CD4-positive, alpha-beta memory T cell (primary cell): Measurements from ENCODE around the gene DDX43. TPM values are rescaled to one million over a fixed set of nuclear protein-coding genes. Genes with fewer than 3 reads are reported as not detected.
A peak's percentile ranks its signal among the peaks of the same experiment; 100 is the strongest.

Source experiments
- CTCF ChIA-PET: fragments of 350-600 bp; sonication (Branson Sonifier 250); formaldehyde crosslinking; loops from one replicate; lab custom pipeline; 2021; ENCODE audit warnings: inconsistent platforms; ENCODE audit not compliant: partially characterized antibody; lab: Charles Lee
- POLR2A ChIA-PET: fragments of 350-600 bp; sonication (Branson Sonifier 250); formaldehyde crosslinking; loops from one replicate; lab custom pipeline; 2021; ENCODE audit not compliant: partially characterized antibody; lab: Charles Lee
- DNase-seq, 5 donors: peaks; one replicate each; pipeline versions ENCODE4 v3.0.0 to v3.0.0-alpha.2; 2020 to 2022; ENCODE audit warnings: mixed read lengths in 1 of 5
- H3K27ac ChIP-seq: one replicate; pipeline ENCODE4 v1.7.0; 2013; ENCODE audit warnings: low read depth, low read length
- H3K27me3 ChIP-seq: 2 replicates; pipeline ENCODE4 v1.7.0; 2013; ENCODE audit warnings: mild to moderate bottlenecking, low read length, moderate library complexity; ENCODE audit not compliant: insufficient read depth
- H3K36me3 ChIP-seq: 2 replicates; pipeline ENCODE4 v1.7.0; 2013; ENCODE audit warnings: mild to moderate bottlenecking, low read length, moderate library complexity; ENCODE audit not compliant: insufficient read depth
- H3K4me1 ChIP-seq: 2 replicates; pipeline ENCODE4 v1.7.0; 2013; ENCODE audit warnings: mild to moderate bottlenecking, low read length, moderate library complexity; ENCODE audit not compliant: insufficient read depth
- H3K4me3 ChIP-seq, 2 donors: one replicate each; pipeline ENCODE4 v1.7.0; 2013; ENCODE audit warnings: low read length in 2 of 2, mild to moderate bottlenecking in 1 of 2
- H3K9me3 ChIP-seq, 2 donors: one replicate each; pipeline ENCODE4 v1.7.0; 2013; ENCODE audit warnings: low read length in 2 of 2, control low read depth in 1 of 2; ENCODE audit not compliant: control insufficient read depth in 1 of 2
- H3K27ac Mint-ChIP-seq, 7 donors: one replicate each; pipeline ENCODE4 v1.8.0; 2020 to 2021; ENCODE audit warnings: mixed read lengths in 7 of 7, mild to moderate bottlenecking in 6 of 7, inconsistent platforms in 3 of 7, moderate library complexity in 3 of 7
- H3K27me3 Mint-ChIP-seq, 2 donors: one replicate each; pipeline ENCODE4 v1.8.0; 2020 to 2021; ENCODE audit warnings: mixed read lengths in 2 of 2
- H3K36me3 Mint-ChIP-seq, 2 donors: one replicate each; pipeline ENCODE4 v1.8.0; 2020 to 2021; ENCODE audit warnings: mixed read lengths in 2 of 2, inconsistent platforms in 1 of 2, mild to moderate bottlenecking in 1 of 2
- H3K4me1 Mint-ChIP-seq, 4 donors: one replicate each; pipeline ENCODE4 v1.8.0; 2020 to 2021; ENCODE audit warnings: mixed read lengths in 4 of 4, mild to moderate bottlenecking in 1 of 4
- H3K4me3 Mint-ChIP-seq, 8 donors: one replicate each; pipeline ENCODE4 v1.8.0; 2020 to 2021; ENCODE audit warnings: mixed read lengths in 8 of 8, mild to moderate bottlenecking in 7 of 8, moderate library complexity in 6 of 8, inconsistent platforms in 3 of 8
- H3K9me3 Mint-ChIP-seq, 8 donors: one replicate each; pipeline ENCODE4 v1.8.0; 2020 to 2021; ENCODE audit warnings: mixed read lengths in 8 of 8, mild to moderate bottlenecking in 5 of 8, inconsistent platforms in 3 of 8, moderate library complexity in 1 of 8
- intact Hi-C: fragments of 100-400 bp; cut with micrococcal nuclease; formaldehyde crosslinking; loops from one replicate; pipeline ENCODE4 v1.15.1; 2023
- polyA plus RNA-seq, 2 donors: library from polyadenylated mRNA; unstranded; fragments of 300-500 nt; fragmentation: Illumina TruSeq; gene quantifications; one replicate each; pipeline ENCODE4 v1.2.3, GENCODE V29; 2021
- total RNA-seq, 2 experiments: library from RNA; stranded (reverse); gene quantifications; one replicate each; pipeline ENCODE4 v1.2.3, GENCODE V29; 2021

The DDX43 gene
- total and polyA plus RNA-seq, 4 experiments from 2014 or later = 0.49 to 1.9 (median 0.76) TPM

DNA sequence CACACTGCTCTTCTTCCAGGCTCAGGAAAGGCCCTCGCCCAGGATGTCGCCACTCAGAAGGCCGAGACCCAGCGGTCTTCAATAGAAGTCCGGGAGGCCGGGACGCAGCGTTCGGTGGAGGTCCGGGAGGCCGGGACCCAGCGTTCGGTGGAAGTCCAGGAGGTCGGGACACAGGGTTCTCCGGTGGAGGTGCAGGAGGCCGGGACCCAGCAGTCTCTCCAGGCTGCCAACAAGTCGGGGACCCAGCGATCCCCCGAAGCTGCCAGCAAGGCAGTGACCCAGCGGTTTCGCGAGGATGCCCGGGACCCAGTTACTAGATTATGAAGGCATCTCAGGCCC, 31.1 kb upstream of the DDX43 start:
- H3K27ac ChIP-seq = no peak overlapping the region

DNA sequence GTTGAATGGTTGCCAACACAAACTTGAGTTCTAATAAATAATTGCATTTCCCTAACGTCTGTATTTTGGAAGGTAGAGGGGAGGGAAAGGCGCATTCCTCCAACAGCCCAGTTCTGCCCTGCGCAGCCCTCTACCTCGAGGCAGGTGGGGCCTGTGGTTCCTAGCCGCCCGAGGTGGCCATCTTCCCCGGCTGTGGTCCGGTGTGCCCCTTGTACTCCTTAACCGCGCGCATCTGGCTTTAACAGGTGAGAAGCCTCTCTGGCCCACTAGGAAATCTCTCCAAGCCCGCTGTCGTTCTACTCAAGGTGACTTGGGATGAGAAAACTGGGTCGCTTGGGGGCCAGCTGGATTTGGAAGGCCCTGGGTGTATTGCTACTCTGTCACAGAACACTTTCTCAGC, 30.5 kb upstream of the DDX43 start:
- Mint-ChIP-seq H3K4me1 (no peaks in the 10 kb centered on the region), H3K9me3 (peaks cover 0 to 2% (median 0%) of the 10 kb centered on the region in 8 donors), H3K36me3 (no peaks in the 10 kb centered on the region), H3K4me3 (no peak overlapping the region), H3K27me3 (no peaks in the 10 kb centered on the region), H3K27ac (no peak overlapping the region)
- DNase-seq = no peak
- intact Hi-C loops = no loop called here
- ChIA-PET POLR2A (no interaction called here), CTCF (no interaction called here)
- Histone ChIP-seq H3K9me3 (no peaks in the 10 kb centered on the region), H3K36me3 (no peaks in the 10 kb centered on the region), H3K27ac (no peak overlapping the region), H3K4me1 (no peaks in the 10 kb centered on the region), H3K4me3 (no peak overlapping the region), H3K27me3 (no peaks in the 10 kb centered on the region)

More for the DNA sequence above, 31.1 kb upstream of the DDX43 start:
- no peak overlapping the region for H3K27ac Mint-ChIP-seq
- Histone ChIP-seq H3K27me3 (no peaks in the 10 kb centered on the region), H3K4me1 (no peaks in the 10 kb centered on the region), H3K9me3 (no peaks in the 10 kb centered on the region), H3K4me3 (no peak overlapping the region), H3K36me3 (no peaks in the 10 kb centered on the region)
- H3K36me3 Mint-ChIP-seq = no peaks in the 10 kb centered on the region
- no peak overlapping the region for H3K4me3 Mint-ChIP-seq
- no peaks in the 10 kb centered on the region for H3K4me1 Mint-ChIP-seq
- CTCF ChIA-PET = no interaction called here
- H3K27me3 Mint-ChIP-seq = no peaks in the 10 kb centered on the region
- intact Hi-C loops = no loop called here
- POLR2A ChIA-PET = no interaction called here
- no peak for DNase-seq
- H3K9me3 Mint-ChIP-seq = peaks cover 0 to 2% (median 0%) of the 10 kb centered on the region in 8 donors

DNA sequence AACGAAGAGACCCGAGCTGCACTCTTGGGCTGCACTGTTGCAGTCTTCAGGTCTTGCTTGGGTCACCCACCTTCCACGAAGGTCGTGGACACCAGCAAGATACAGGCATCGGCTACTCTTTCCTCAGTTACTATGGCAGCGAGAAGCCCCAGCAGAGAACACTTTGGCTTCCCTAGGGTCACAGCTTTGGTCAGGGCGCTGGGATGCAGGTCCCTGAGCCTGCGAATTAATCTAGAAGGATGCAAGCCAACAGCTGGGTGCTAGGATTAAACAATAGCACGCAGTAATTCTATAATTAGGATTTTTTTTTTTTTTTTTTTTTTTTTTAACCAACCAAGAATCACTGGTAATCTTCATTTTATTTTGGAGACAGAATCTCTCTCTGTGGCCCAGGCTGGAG, 30.1 kb upstream of the DDX43 start:
- Histone ChIP-seq H3K27me3 (no peaks in the 10 kb centered on the region), H3K27ac (no peak overlapping the region), H3K36me3 (no peaks in the 10 kb centered on the region), H3K4me1 (no peaks in the 10 kb centered on the region), H3K4me3 (no peak overlapping the region), H3K9me3 (no peaks in the 10 kb centered on the region)
- DNase-seq = no peak
- peaks cover 0 to 2% (median 0%) of the 10 kb centered on the region in 8 donors for H3K9me3 Mint-ChIP-seq
- CTCF ChIA-PET = interaction anchor here (0.8 kb wide), 1 partner anchor 14 kb away, joined by 3 read pairs; no protein-coding TSS in a partner anchor
- POLR2A ChIA-PET = no interaction called here
- H3K27ac Mint-ChIP-seq = peak overlapping the region in 1 of 7 donors; percentile 57
- H3K4me1 Mint-ChIP-seq = no peaks in the 10 kb centered on the region
- intact Hi-C loops = no loop called here
- no peak overlapping the region for H3K4me3 Mint-ChIP-seq
- H3K27me3 Mint-ChIP-seq = no peaks in the 10 kb centered on the region
- no peaks in the 10 kb centered on the region for H3K36me3 Mint-ChIP-seq

DNA sequence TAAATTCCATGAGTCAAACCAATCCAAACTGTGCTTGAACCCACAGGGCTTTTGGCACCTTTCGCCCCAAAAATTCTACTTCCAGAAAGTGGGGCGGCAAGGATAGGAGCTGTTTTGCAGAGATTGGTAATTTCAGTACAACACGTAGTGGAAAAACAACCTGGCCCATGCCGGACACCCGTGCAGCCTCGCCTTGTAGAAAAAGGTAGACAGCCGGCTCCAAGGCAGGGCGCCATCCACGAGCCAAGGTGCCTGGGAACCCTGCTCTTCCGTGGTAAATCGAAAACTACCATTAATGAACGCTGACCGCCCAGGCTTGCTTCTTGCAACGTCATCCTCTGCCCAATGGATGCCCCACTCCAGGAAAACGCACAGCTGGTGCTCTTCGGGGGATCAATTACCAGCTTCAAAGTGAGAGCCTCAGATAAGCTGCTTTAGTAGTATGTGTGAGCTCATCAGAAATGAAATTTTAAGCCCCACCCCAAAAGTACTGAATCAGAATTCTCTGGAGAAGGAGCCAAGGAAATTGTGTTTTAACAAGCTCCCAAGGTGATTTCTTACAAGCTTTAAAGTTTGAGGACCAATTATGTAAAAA, 26.8 kb upstream of the DDX43 start:
- no peaks in the 10 kb centered on the region for H3K27me3 ChIP-seq

DNA sequence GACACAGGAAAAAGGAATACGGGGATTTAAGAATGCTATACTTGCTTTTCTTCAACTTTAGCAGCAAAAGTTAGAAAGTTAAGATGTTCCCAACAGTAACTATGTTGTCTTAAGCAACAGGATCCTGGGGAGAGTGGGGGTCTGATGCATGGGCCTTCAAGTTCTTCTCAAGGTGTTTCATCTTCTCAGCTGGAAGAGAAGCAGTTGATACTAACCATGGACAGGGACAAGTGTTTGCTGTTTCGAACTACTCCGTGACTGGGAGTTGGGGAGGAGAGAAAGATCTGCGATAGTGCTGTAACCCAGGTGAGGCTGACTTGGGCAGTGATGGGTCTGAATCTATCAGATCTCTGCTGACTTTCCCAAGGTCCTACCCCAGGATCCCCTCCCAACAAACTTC, 26.0 kb upstream of the DDX43 start:
- CTCF ChIA-PET = no interaction called here

More for the DNA sequence above, 26.8 kb upstream of the DDX43 start:
- Mint-ChIP-seq H3K27me3 (no peaks in the 10 kb centered on the region), H3K36me3 (no peaks in the 10 kb centered on the region), H3K4me3 (no peak overlapping the region), H3K9me3 (peaks cover 0 to 29% (median 5%) of the 10 kb centered on the region in 8 donors), H3K27ac (no peak overlapping the region), H3K4me1 (no peaks in the 10 kb centered on the region)
- Histone ChIP-seq H3K27ac (no peak overlapping the region), H3K9me3 (peaks cover 0 to 10% of the 10 kb centered on the region in 2 donors), H3K36me3 (no peaks in the 10 kb centered on the region), H3K4me3 (no peak overlapping the region), H3K4me1 (no peaks in the 10 kb centered on the region)
- intact Hi-C loops = no loop called here
- ChIA-PET POLR2A (no interaction called here), CTCF (no interaction called here)
- no peak for DNase-seq

DNA sequence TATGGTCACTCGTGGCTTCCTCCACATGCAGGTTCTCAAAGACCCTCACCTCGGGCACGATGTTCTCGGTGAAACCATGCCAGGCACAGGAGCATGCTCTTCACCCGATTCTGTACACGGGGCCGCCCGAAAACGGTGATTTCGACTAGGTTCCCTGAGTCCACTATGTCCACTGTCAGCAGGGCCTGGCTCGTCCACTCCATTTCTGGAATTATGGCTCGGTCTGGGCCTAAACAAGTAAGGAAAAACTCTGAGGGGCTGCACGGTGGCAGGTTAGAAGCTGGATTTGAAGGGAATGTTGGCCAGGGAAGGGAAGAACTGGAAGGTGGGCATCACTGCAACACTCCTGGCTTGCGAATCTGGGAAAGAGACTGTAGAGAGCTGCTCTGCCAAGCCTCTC, 25.5 kb upstream of the DDX43 start:
- no peak for DNase-seq
- Mint-ChIP-seq H3K27me3 (no peaks in the 10 kb centered on the region), H3K27ac (no peak overlapping the region), H3K9me3 (peaks cover 0 to 33% (median 8%) of the 10 kb centered on the region in 8 donors), H3K4me3 (no peak overlapping the region), H3K36me3 (no peaks in the 10 kb centered on the region), H3K4me1 (no peaks in the 10 kb centered on the region)
- ChIA-PET POLR2A (no interaction called here), CTCF (interaction anchor here (2.0 kb wide), 1 partner anchor 41 kb away, joined by 5 read pairs; no protein-coding TSS in a partner anchor)
- intact Hi-C loops = no loop called here
- Histone ChIP-seq H3K36me3 (no peaks in the 10 kb centered on the region), H3K27ac (no peak overlapping the region), H3K27me3 (no peaks in the 10 kb centered on the region), H3K4me1 (no peaks in the 10 kb centered on the region), H3K9me3 (peaks cover 0 to 10% of the 10 kb centered on the region in 2 donors), H3K4me3 (no peak overlapping the region)

More for the DNA sequence above, 26.0 kb upstream of the DDX43 start:
- H3K27ac Mint-ChIP-seq = peak overlapping the region in 1 of 7 donors; percentile 12
- POLR2A ChIA-PET = no interaction called here
- DNase-seq = no peak
- no peaks in the 10 kb centered on the region for H3K36me3 Mint-ChIP-seq
- H3K27ac ChIP-seq = no peak overlapping the region
- H3K27me3 Mint-ChIP-seq = no peaks in the 10 kb centered on the region
- intact Hi-C loops = no loop called here
- peaks cover 0 to 33% (median 8%) of the 10 kb centered on the region in 8 donors for H3K9me3 Mint-ChIP-seq
- no peaks in the 10 kb centered on the region for H3K4me1 ChIP-seq
- no peaks in the 10 kb centered on the region for H3K36me3 ChIP-seq
- H3K4me3 ChIP-seq = no peak overlapping the region
- H3K27me3 ChIP-seq = no peaks in the 10 kb centered on the region
- H3K9me3 ChIP-seq = peaks cover 0 to 10% of the 10 kb centered on the region in 2 donors
- no peak overlapping the region for H3K4me3 Mint-ChIP-seq
- H3K4me1 Mint-ChIP-seq = no peaks in the 10 kb centered on the region

DNA sequence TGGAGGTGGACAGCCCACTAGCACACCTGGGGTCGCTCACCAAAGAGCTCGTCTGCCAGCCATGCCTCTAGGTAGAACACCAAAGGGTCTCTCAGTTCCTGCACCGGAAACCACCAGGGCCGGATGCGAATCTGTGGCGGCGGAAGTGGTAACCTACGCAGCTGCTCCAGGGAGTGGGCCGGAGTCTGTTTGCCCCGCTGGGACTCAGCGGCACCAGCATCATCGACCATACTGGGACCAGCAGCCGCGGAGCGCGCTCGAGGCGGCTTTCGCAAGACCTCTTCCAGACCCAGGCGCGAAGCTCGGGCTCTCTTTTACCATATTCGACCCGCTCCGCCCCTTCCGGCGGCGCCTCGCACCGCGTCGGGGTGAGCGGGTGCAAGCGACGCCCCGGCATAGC, 25.1 kb upstream of the DDX43 start, which contains the start of gene OOEP:
Gene OOEP, minus strand, starts transcription at position 335 of the 400 bp plus-strand sequence. Its CDS starts 105 bp downstream, at position 230.
- no peaks in the 10 kb centered on the region for H3K36me3 ChIP-seq
- no peak within 1 kb of the TSS for H3K27ac ChIP-seq
- DNase-seq = no peak
- H3K9me3 ChIP-seq = peaks cover 0 to 10% of the 10 kb centered on the region in 2 donors
- CTCF ChIA-PET = interaction anchor here (2.0 kb wide), 1 partner anchor 42 kb away, joined by 5 read pairs; no protein-coding TSS in a partner anchor
- H3K4me1 ChIP-seq = no peaks in the 10 kb centered on the region
- intact Hi-C loops = no loop called here
- Mint-ChIP-seq H3K27ac (peak within 1 kb of the TSS in 1 of 7 donors; percentile 12), H3K4me1 (no peaks in the 10 kb centered on the region), H3K9me3 (peaks cover 0 to 33% (median 8%) of the 10 kb centered on the region in 8 donors), H3K4me3 (no peak within 1 kb of the TSS), H3K27me3 (no peaks in the 10 kb centered on the region), H3K36me3 (no peaks in the 10 kb centered on the region)
- H3K4me3 ChIP-seq = no peak within 1 kb of the TSS
- POLR2A ChIA-PET = no interaction called here
- H3K27me3 ChIP-seq = no peaks in the 10 kb centered on the region
